Duodenal mucosa (tissue), 2 donors: ENCODE measurements around the gene GLUD1.
"Not testable (repeated sequence)": the region's sequence is repeated elsewhere in the genome, so short reads cannot be mapped to it uniquely, and the experiment has no call there.

ENCODE experiments used
- H3K27ac ChIP-seq: one replicate; pipeline ENCODE4 v1.7.0; 2013; ENCODE audit warnings: low read depth, low read length
- H3K27me3 ChIP-seq, 2 donors: one replicate each; pipeline ENCODE4 v1.7.0; 2013; ENCODE audit warnings: low read length in 2 of 2, control low read depth in 1 of 2; ENCODE audit not compliant: insufficient read depth in 2 of 2, control insufficient read depth in 1 of 2
- H3K36me3 ChIP-seq, 2 donors: one replicate each; pipeline ENCODE4 v1.7.0; 2013; ENCODE audit warnings: low read length in 2 of 2, control low read depth in 1 of 2; ENCODE audit not compliant: insufficient read depth in 2 of 2, control insufficient read depth in 1 of 2
- H3K4me1 ChIP-seq, 2 donors: one replicate each; pipeline ENCODE4 v1.7.0; 2013; ENCODE audit warnings: low read length in 2 of 2, control low read depth in 1 of 2; ENCODE audit not compliant: insufficient read depth in 2 of 2, control insufficient read depth in 1 of 2
- H3K4me3 ChIP-seq, 2 donors: one replicate each; pipeline ENCODE4 v1.7.0; 2013; ENCODE audit warnings: low read length in 2 of 2, low read depth in 1 of 2
- H3K9ac ChIP-seq, 2 donors: one replicate each; pipeline ENCODE4 v1.7.0; 2013; ENCODE audit warnings: low read length in 2 of 2, low read depth in 1 of 2
- H3K9me3 ChIP-seq, 2 donors: one replicate each; pipeline ENCODE4 v1.7.0; 2013; ENCODE audit warnings: low read length in 2 of 2, control low read depth in 1 of 2; ENCODE audit not compliant: control insufficient read depth in 1 of 2

The GLUD1 gene

DNA sequence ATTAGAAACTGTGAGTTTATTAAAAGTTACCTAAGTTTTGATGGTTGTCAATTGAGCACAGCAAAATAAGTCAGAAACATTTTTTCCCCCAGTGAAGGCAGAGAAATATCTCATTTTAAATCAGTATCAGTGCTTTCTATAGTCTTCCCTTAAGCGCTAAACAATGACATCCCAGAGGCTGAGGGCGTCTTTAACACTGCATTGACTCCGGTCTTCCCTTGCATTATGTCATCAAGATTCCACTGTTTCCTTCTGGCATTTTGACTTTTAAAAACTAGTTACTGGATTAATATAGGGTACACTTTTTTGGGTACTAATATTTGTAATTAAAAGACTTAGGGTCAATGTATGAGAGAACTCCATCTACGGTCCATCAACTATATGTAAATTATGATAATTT is 3.9 kb downstream of the GLUD1 start:
- no peaks in the 10 kb centered on the region for H3K27me3 ChIP-seq
- H3K27ac ChIP-seq = no peak overlapping the region
- H3K9ac ChIP-seq = no peak overlapping the region
- peaks cover 28 to 31% of the 10 kb centered on the region in 2 donors for H3K4me1 ChIP-seq
- H3K36me3 ChIP-seq = peaks cover 0 to 4% of the 10 kb centered on the region in 2 donors
- no peaks in the 10 kb centered on the region for H3K9me3 ChIP-seq
- no peak overlapping the region for H3K4me3 ChIP-seq

DNA sequence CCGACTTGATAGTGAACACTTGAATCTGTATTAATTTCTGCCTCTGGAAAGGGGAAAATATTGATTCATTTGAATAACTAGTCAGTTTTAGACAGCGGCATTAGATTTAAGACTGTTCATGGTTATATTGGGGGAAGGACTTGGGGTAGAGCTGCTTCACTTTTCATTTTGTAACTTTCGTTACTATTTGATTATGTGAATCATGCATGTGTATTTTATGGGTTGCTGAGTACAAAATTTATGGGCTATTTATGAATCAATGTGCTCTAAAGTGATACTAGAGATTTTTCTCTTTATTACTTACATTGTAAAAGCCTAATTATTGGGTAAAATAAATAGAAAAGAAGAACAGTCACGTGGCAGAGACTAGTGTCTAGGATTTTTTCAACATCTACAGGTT is 4.9 kb downstream of the GLUD1 start:
- peaks cover 25 to 33% of the 10 kb centered on the region in 2 donors for H3K4me1 ChIP-seq
- H3K9me3 ChIP-seq = no peaks in the 10 kb centered on the region
- peaks cover 0 to 4% of the 10 kb centered on the region in 2 donors for H3K36me3 ChIP-seq
- no peak overlapping the region for H3K9ac ChIP-seq
- H3K27ac ChIP-seq = no peak overlapping the region
- H3K27me3 ChIP-seq = no peaks in the 10 kb centered on the region
- no peak overlapping the region for H3K4me3 ChIP-seq

DNA sequence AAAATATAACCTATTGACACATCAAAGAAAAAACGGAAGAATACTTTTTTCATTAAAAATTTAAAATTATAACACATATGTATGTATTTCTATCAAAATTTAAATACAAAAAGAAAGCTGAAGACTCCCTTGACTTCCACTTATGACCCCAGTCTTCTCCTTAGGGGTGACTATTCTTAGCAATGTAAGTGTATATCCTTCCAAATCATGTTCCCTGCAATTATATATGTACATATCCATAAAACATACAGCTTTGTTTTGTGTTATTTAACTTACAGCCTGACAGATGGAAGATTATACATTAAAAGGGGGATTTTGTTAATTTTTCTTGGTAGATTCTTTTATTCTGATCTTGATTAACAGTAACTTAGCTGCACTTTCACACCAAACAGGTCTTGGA is 9.1 kb downstream of the GLUD1 start:
- Histone ChIP-seq H3K4me1 (peaks cover 7 to 17% of the 10 kb centered on the region in 2 donors), H3K4me3 (no peak overlapping the region), H3K27me3 (no peaks in the 10 kb centered on the region), H3K27ac (no peak overlapping the region), H3K9me3 (no peaks in the 10 kb centered on the region), H3K36me3 (peaks cover 0 to 4% of the 10 kb centered on the region in 2 donors), H3K9ac (no peak overlapping the region)

DNA sequence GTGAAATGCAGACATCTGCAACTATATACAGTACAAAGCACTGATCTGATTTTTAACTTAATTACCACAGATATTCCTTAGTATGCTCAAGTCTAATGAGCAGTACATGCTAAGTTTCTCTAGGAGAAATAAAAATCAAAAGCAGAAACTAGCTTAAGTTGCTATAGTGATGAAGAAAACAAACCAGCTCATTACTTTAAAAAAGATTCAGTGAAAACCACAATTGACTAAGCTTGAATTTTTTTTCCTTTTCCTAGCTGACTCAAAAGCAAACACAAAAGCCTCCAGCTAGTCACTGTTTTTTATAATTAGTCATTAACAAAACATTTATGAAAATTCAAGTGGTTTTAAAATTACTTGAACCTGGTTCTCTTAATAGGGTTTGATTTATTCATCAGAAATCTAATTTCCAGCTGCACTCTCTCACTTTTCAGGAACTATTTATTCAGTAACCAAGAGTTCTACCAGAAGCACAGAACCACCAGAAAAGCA is 10.3 kb downstream of the GLUD1 start:
- not testable (repeated sequence) for H3K27me3 ChIP-seq, H3K9me3 ChIP-seq, H3K4me1 ChIP-seq, H3K36me3 ChIP-seq, H3K9ac ChIP-seq, H3K27ac ChIP-seq, H3K4me3 ChIP-seq

DNA sequence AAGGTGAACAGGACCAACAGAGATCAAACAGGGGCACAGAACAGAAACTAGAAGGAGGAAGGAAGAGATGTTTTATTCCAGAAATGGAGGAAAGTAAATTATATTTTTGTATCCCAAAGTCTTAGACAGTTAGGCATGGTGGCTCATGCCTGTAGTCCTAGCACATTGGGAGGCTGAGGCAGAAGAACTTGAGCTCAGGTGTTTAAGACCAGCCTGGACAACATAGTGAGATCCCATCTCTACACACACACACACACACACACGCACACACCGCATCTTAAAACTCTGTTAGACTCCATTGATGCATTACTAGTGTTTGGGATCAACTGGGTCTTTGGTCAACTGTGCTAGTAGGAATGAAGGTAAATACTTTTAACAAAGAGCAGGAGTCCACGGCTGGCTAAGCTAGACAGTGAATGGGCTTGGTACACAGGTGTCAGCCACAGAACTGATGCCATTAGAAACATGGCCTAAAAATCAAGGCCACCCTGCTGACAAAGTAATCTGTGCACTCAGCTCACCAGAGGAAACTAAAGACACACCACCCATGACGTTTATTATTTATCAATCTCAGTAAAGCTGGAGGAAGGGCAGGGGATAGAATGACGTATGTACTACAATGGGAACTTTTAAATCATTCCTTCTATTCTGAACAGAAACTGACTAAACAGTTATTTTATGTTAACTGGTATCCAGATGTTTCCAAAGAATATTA is 10.9 kb downstream of the GLUD1 start:
- H3K4me1 ChIP-seq, H3K27me3 ChIP-seq, H3K36me3 ChIP-seq, H3K4me3 ChIP-seq, H3K9me3 ChIP-seq, H3K9ac ChIP-seq: not testable (repeated sequence)
- peak overlapping the region; percentile 34 for H3K27ac ChIP-seq

DNA sequence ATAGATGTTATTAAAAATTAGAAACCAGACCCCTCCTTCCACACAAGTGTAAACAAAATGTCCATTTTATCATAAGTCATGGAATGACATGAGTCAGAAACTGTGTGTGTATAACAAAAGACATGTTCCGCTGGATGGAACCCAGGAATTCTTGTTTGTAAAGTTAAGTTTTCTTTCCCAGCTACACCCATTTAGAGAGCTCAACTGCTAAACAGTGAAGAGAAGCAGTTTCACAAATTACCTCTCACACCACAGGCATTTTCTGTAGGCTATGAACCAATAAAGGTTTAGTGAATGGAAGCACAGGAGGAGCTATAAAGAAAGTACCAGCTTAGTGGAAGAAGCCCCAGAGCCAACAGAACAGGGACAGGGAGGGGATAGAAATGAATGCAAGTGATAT is 12.4 kb downstream of the GLUD1 start:
- not testable (repeated sequence) for H3K27ac ChIP-seq, H3K36me3 ChIP-seq, H3K9ac ChIP-seq, H3K4me1 ChIP-seq, H3K27me3 ChIP-seq, H3K9me3 ChIP-seq, H3K4me3 ChIP-seq

DNA sequence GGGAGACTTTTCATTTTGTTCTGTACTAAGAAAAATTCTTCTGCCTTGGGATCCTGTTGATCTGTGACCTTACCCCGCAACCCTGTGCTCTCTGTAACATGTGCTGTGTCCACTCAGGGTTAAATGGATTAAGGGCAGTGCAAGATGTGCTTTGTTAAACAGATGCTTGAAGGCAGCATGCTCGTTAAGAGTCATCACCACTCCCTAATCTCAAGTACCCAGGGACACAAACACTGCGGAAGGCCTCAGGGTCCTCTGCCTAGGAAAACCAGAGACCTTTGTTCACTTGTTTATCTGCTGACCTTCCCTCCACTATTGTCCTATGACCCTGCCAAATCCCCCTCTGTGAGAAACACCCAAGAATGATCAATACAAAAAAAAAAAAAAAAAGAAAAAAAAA is 13.1 kb downstream of the GLUD1 start:
- H3K27ac ChIP-seq, H3K9ac ChIP-seq, H3K4me3 ChIP-seq, H3K4me1 ChIP-seq, H3K9me3 ChIP-seq, H3K36me3 ChIP-seq, H3K27me3 ChIP-seq: not testable (repeated sequence)

DNA sequence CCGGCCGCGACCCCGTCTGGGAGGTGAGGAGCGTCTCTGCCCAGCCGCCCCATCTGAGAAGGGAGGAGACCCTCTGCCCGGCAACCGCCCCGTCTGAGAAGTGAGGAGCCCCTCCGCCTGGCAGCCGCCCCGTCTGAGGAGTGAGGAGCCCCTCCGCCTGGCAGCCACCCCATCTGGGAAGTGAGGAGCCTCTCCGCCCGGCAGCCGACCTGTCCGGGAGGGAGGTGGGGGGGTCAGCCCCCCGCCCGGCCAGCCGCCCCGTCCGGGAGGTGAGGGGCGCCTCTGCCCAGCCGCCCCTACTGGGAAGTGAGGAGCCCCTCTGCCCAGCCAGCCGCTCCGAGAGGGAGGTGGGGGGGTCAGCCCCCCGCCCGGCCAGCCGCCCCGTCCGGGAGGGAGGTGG is 14.0 kb downstream of the GLUD1 start:
- H3K36me3 ChIP-seq, H3K4me1 ChIP-seq, H3K9me3 ChIP-seq, H3K27ac ChIP-seq, H3K27me3 ChIP-seq, H3K9ac ChIP-seq, H3K4me3 ChIP-seq: not testable (repeated sequence)

DNA sequence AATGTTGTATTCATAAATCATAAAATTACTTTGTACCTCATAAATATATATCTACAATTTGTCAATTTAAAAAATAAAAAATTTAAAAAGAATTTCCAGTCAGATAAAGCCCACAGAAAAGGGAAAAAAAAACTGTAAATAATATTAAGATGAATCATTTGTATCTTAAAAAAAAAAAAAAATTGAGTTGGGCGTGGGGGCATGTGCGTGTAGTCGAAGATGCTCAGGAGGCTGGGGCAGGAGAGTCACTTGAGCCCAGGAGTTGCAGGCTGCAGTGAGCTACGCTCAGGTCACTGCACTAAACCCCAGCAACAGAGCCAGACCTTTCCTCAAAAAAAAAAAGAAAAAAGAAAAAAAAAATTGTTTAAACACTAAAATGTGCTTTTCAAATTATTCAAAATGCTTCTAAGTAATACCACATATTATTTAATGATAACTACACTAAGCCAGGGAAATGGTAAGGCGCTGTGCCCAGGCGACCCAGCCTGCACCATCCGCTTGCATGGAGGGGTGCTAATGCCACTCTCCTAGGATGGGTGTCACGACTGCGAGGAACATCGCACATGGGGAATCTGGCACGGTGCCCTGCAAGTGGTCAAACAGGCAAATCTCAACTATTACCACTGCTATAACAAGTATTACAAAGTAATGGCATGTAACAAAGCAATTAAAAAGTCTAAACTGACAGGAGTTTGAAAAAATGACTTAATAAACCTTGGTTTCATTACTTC is 15.4 kb downstream of the GLUD1 start:
- H3K27ac ChIP-seq = no peak overlapping the region
- peaks cover 0 to 7% of the 10 kb centered on the region in 2 donors for H3K36me3 ChIP-seq

DNA sequence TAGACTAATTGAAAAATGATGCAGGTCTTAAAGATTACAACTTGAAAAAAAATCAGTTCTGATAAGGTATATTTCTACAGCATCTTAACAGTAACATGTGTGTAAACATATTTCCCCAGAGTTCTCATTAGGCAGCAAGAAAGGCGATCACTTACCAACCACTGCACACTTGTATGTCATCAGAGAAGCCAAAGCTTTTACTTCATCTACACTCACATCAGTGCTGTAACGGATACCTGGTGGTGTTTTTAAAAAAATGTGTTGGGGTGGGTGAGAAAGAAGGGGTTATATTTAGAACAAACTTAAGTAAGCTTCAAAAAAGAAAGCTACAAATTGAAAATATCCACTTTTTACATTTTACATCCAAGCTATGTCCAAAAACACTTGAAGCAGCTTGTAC is 18.2 kb downstream of the GLUD1 start:
- H3K36me3 ChIP-seq = peaks cover 0 to 18% of the 10 kb centered on the region in 2 donors
- H3K27ac ChIP-seq, H3K4me3 ChIP-seq: not testable (repeated sequence)

More for the DNA sequence above, 15.4 kb downstream of the GLUD1 start:
- H3K4me3 ChIP-seq = no peak overlapping the region
- H3K27me3 ChIP-seq = no peaks in the 10 kb centered on the region
- H3K9me3 ChIP-seq = no peaks in the 10 kb centered on the region
- no peak overlapping the region for H3K9ac ChIP-seq
- H3K4me1 ChIP-seq = peaks cover 0 to 5% of the 10 kb centered on the region in 2 donors

More for the DNA sequence above, 18.2 kb downstream of the GLUD1 start:
- not testable (repeated sequence) for H3K9me3 ChIP-seq, H3K9ac ChIP-seq, H3K27me3 ChIP-seq
- peaks cover 5 to 11% of the 10 kb centered on the region in 2 donors for H3K4me1 ChIP-seq
